ENCODE data around the gene SPATA13. TPM values are rescaled to one million over a fixed set of nuclear protein-coding genes. Genes with fewer than 3 reads are reported as not detected.
A peak's percentile ranks its signal among the peaks of the same experiment; 100 is the strongest.

SPATA13 gene
- total RNA-seq, 2 donors from 2014 or later = 85.2 to 163 TPM

GRCh38 chr13:24209138-24209537, 48.6 kb downstream of the SPATA13 start:
- no peak for TF ChIP-seq CTCF (IDR thresholded peaks at IDR 0.05)
- no peak for TF ChIP-seq POLR2A (IDR thresholded peaks at IDR 0.05)
- TF ChIP-seq POLR2AphosphoS5 (IDR thresholded peaks at IDR 0.05) = no peak
- no peak for DNase-seq (ENCODE audit: low spot score)
- intact Hi-C loops (cut with DNase I) = no loop called here
- Histone ChIP-seq H3K27me3 (replicated peaks; ENCODE audit: insufficient read depth) (no peaks in the 10 kb centered on the region), H3K4me1 (replicated peaks) (peaks cover 11% of the 10 kb centered on the region), H3K9me3 (no peaks in the 10 kb centered on the region), H3K36me3 (no peaks in the 10 kb centered on the region), H3K27ac (peak overlapping the region in 1 of 2 donors; percentile 22), H3K4me3 (no peak overlapping the region)
- 94% methylated on average over 5 of the region's 5 CpGs for WGBS

GRCh38 chr13:24212254-24212653, 51.7 kb downstream of the SPATA13 start:
- no peaks in the 10 kb centered on the region for H3K27me3 ChIP-seq (replicated peaks; ENCODE audit: insufficient read depth)
- no peaks in the 10 kb centered on the region for H3K36me3 ChIP-seq
- H3K4me3 ChIP-seq = no peak overlapping the region
- DNase-seq (ENCODE audit: low spot score) = no peak
- intact Hi-C loops (cut with DNase I) = no loop called here
- WGBS = 87% methylated on average over 5 of the region's 5 CpGs
- H3K27ac ChIP-seq = no peak overlapping the region
- H3K4me1 ChIP-seq (replicated peaks) = peaks cover 11% of the 10 kb centered on the region
- no peaks in the 10 kb centered on the region for H3K9me3 ChIP-seq
- no peak for TF ChIP-seq POLR2AphosphoS5 (IDR thresholded peaks at IDR 0.05)

- DNase-seq (ENCODE audit: low spot score) = no peak
- intact Hi-C loops (cut with DNase I) = no loop called here
- Histone ChIP-seq H3K36me3 (no peaks in the 10 kb centered on the region), H3K27me3 (replicated peaks; ENCODE audit: insufficient read depth) (no peaks in the 10 kb centered on the region), H3K27ac (no peak overlapping the region), H3K4me3 (no peak overlapping the region), H3K4me1 (replicated peaks) (peaks cover 11% of the 10 kb centered on the region), H3K9me3 (no peaks in the 10 kb centered on the region)
- no peak for TF ChIP-seq POLR2A (IDR thresholded peaks at IDR 0.05)
- no peak for TF ChIP-seq CTCF (IDR thresholded peaks at IDR 0.05)
- WGBS = 78% methylated on average over 7 of the region's 7 CpGs
Observed at GRCh38 chr13:24212674-24213073, 52.2 kb downstream of the SPATA13 start.

GRCh38 chr13:24213932-24214331, 53.4 kb downstream of the SPATA13 start:
- H3K36me3 ChIP-seq = no peaks in the 10 kb centered on the region
- no peaks in the 10 kb centered on the region for H3K27me3 ChIP-seq (replicated peaks; ENCODE audit: insufficient read depth)
- WGBS = 93% methylated on average over 3 of the region's 3 CpGs
- peaks cover 6% of the 10 kb centered on the region for H3K4me1 ChIP-seq (replicated peaks)
- no peak for DNase-seq (ENCODE audit: low spot score)
- H3K4me3 ChIP-seq = no peak overlapping the region
- TF ChIP-seq POLR2AphosphoS5 (IDR thresholded peaks at IDR 0.05) = no peak
- no peak for TF ChIP-seq POLR2A (IDR thresholded peaks at IDR 0.05)
- TF ChIP-seq CTCF (IDR thresholded peaks at IDR 0.05) = no peak
- no peak overlapping the region for H3K27ac ChIP-seq
- intact Hi-C loops (cut with DNase I) = no loop called here
- no peaks in the 10 kb centered on the region for H3K9me3 ChIP-seq

GRCh38 chr13:24214528-24214927, 54.0 kb downstream of the SPATA13 start:
- Histone ChIP-seq H3K27me3 (replicated peaks; ENCODE audit: insufficient read depth) (no peaks in the 10 kb centered on the region), H3K9me3 (no peaks in the 10 kb centered on the region), H3K4me3 (no peak overlapping the region), H3K4me1 (replicated peaks) (peaks cover 6% of the 10 kb centered on the region), H3K27ac (no peak overlapping the region), H3K36me3 (no peaks in the 10 kb centered on the region)
- no peak for DNase-seq (ENCODE audit: low spot score)
- WGBS = 100% methylated on average over 2 of the region's 2 CpGs
- no peak for TF ChIP-seq POLR2AphosphoS5 (IDR thresholded peaks at IDR 0.05)
- TF ChIP-seq CTCF (IDR thresholded peaks at IDR 0.05) = no peak
- TF ChIP-seq POLR2A (IDR thresholded peaks at IDR 0.05) = no peak
- intact Hi-C loops (cut with DNase I) = no loop called here
